Esophagus muscularis mucosa (tissue), 4 donors: ENCODE measurements around the gene HBB.

Source experiments
- CTCF ChIP-seq, 3 experiments: fragments of 200-600 bp in 2 of 3; fragments of 450-650 bp in 1 of 3; sonication (generic) in 2 of 3; IDR thresholded peaks; one replicate each; pipeline ENCODE4 v1.5.1; 2017 to 2019; ENCODE audit warnings: antibody characterized with exemption in 3 of 3, mild to moderate bottlenecking in 2 of 3, moderate library complexity in 1 of 3
- EP300 ChIP-seq: sonication (generic); formaldehyde crosslinking; IDR thresholded peaks from one replicate; pipeline ENCODE4 v1.6.1; 2017; ENCODE audit warnings: antibody characterized with exemption
- POLR2A ChIP-seq: fragments of 450-650 bp; IDR thresholded peaks from one replicate; pipeline ENCODE4 v1.6.1; 2017; ENCODE audit warnings: antibody characterized with exemption, moderate library complexity, mild to moderate bottlenecking, low read depth

- no peak for TF ChIP-seq POLR2A
- TF ChIP-seq CTCF (IDR thresholded peaks at IDR 0.05): no peak
- TF ChIP-seq EP300: no peak
Measured at GRCh38 chr11:5229796-5230195, 2.9 kb upstream of the HBB start.
